Heart right ventricle (tissue), 16 donors: Measurements from ENCODE around the gene LINC00237. TPM values are rescaled to one million over a fixed set of nuclear protein-coding genes. Genes with fewer than 3 reads are reported as not detected.

Source experiments
- ATAC-seq, 8 donors: fragments of 200-7000 bp; cut with Tn5 transposase; one replicate each; pipeline ENCODE4 v1.9.1; 2020; ENCODE audit warnings: mild to moderate bottlenecking in 8 of 8, moderate library complexity in 8 of 8, moderate number of reproducible peaks in 1 of 8
- DNase-seq, 2 donors: peaks; one replicate each; pipeline ENCODE4 v3.0.0-alpha.2; 2020
- H3K27ac ChIP-seq, 10 donors: fragments of 200-600 bp; sonication (generic) in 2 of 10; one replicate each; pipeline versions ENCODE4 v1.5.0 to v1.8.0; 2020 to 2022; ENCODE audit warnings: mild to moderate bottlenecking in 3 of 10
- H3K27me3 ChIP-seq, 7 donors: fragments of 200-600 bp; one replicate each; pipeline ENCODE4 v1.8.0; 2021 to 2022; ENCODE audit warnings: mild to moderate bottlenecking in 2 of 7
- H3K36me3 ChIP-seq, 9 donors: fragments of 200-600 bp; sonication (generic) in 1 of 9; one replicate each; pipeline versions ENCODE4 v1.5.0 to v1.8.0; 2020 to 2022; ENCODE audit warnings: mild to moderate bottlenecking in 2 of 9
- H3K4me1 ChIP-seq, 9 donors: fragments of 200-600 bp; sonication (generic) in 1 of 9; one replicate each; pipeline versions ENCODE4 v1.5.0 to v1.8.0; 2020 to 2022; ENCODE audit warnings: mild to moderate bottlenecking in 4 of 9
- H3K4me3 ChIP-seq, 10 donors: fragments of 200-600 bp; sonication (generic) in 2 of 10; one replicate each; pipeline versions ENCODE4 v1.5.0 to v1.8.0; 2020 to 2022; ENCODE audit warnings: mild to moderate bottlenecking in 7 of 10, moderate library complexity in 2 of 10
- H3K9me3 ChIP-seq, 11 donors: fragments of 200-600 bp in 10 of 11; sonication (generic) in 2 of 11; one replicate each; pipeline versions ENCODE4 v1.5.0 to v1.8.0; 2013 to 2022; ENCODE audit warnings: mild to moderate bottlenecking in 2 of 11, control low read depth in 1 of 11, moderate library complexity in 1 of 11
- CTCF ChIP-seq, 9 donors: fragments of 200-600 bp; sonication (generic) in 2 of 9; IDR thresholded peaks; one replicate each; pipeline versions ENCODE4 v1.5.0 to v1.8.0; 2021 to 2022; ENCODE audit warnings: antibody characterized with exemption in 9 of 9, mild to moderate bottlenecking in 5 of 9, moderate library complexity in 1 of 9
- WGBS, 2 donors: extraction: QIAGEN DNeasy Blood & Tissue Kit; methylation state at CpG; one replicate each; pipeline ENCODE4 v1.1.7; 2013; ENCODE audit warnings: inconsistent platforms in 1 of 2; 5-methylcytosine and 5-hydroxymethylcytosine counted together
- intact Hi-C, 10 donors: fragments of 100-400 bp; cut with DNase I; formaldehyde crosslinking; loops; one replicate each; pipeline versions ENCODE4 v1.11.1 to v1.14.2; 2022
- long read RNA-seq, 3 donors: library from polyadenylated mRNA; unstranded; transcript quantifications; one replicate each; pipeline ENCODE4 v2.0.0, GENCODE V29; 2020 to 2021
- polyA plus RNA-seq, 2 donors: library from polyadenylated mRNA; stranded (reverse); fragments of 200-250 nt; gene quantifications; one replicate each; pipeline ENCODE4 v1.2.3, GENCODE V29; 2013
- total RNA-seq, 10 donors: library from RNA; stranded (reverse); fragmentation: NEBNext Ultra II Directional in 3 of 10; extraction: Animal tissue kit (Norgen Biotek cat#: 25700) in 3 of 10; gene quantifications; one replicate each; pipeline versions ENCODE4 v1.2.1 to v1.2.4, GENCODE V29; 2021 to 2023
- donor health status: Arrhythmogenic right ventricular cardiomyopathy.
- donor health status: ischemic (EF 13 %, LVEDD 7.1; RV severe dilation, severe dysfunction).
- donor health status: healthy with polysubstance abuse.
- donor health status: DM: no; HTN: yes; CAD: no.
- donor health status: DM: no; HTN: no; CAD: no.
- donor health status: ischemic (EF 25% LVEDD 6.9; RV normal size, moderate dysfunction).
- donor health status: ischemic (EF 25% LVEDD 5.7; RV mildly dilated, moderate dysfunction).
- donor health status: healthy.
- donor health status: DM: yes; HTN: yes; CAD: no.
- donor health status: Ischemic cardiomyopathy.
- donor health status: ischemic (EF 35%, LVEDD 5.7; RV mildly dilated, moderate dysfunction).
- donor health status: nonischemic (EF 11% LVEDD 7.7; RV severe dilation, severe dysfunction).
- donor health status: DM: yes; HTN: yes; CAD: no.
- donor health status: PGD.
- donor health status: ischemic (EF 29% LVEDD 5.4; RV normal size, mild dysfunction).
- donor health status: nonischemic (EF 23%, LVEDD 6.1; RV moderate dilation, normal function).

The LINC00237 gene
- not detected for total RNA-seq
- not detected for polyA plus RNA-seq
- long read RNA-seq, donor 1, result 0 reads
- long read RNA-seq, donor 2, result 0 reads
- long read RNA-seq, donor 3, result 0 reads

DNA sequence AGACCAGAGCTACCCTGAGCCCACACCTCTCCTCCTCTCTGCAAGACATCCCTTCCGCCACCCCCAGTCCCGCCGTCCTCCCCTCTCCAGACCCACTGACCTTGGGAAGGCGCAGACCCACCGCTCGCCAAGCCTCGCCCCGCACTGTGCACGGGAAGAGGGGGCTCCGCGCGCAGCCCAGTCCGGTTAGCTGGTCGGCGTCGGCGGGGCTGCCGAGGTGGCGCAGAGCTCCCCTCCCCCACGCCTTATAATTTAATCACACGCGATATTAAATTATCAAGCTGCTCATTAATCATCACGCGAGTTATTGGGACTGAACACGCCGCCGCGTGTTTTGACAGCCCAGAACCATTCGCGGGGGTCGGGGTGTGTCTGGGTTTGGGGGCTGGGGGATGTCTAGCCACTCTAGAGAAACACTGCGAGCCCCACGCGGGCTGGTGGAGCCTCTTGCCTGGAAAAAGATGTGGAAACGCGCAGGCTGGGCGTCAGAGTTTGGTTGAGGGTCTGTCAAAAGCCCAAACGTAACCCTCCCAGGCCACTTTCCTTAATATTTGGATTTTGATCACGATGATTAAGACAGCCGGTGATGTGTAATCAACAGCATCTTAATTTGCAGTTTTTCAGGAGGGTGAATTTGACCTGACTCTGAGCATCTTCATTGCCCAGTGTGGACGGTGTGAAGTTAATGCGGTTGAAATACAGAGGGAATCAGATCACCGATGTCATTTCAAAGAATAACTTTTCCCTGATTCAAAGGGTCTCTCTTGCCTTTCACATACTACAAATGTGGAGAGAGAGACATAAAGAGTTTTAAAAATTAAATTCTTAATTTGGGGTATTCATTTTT, at the start of gene LINC00237:
TSS of gene LINC00237 (minus strand) at position 188 of the 847 bp plus-strand sequence.
- H3K27ac ChIP-seq, result no peak within 1 kb of the TSS
- H3K9me3 ChIP-seq, result no peaks in the 10 kb centered on the region
- TF ChIP-seq CTCF (IDR thresholded peaks at IDR 0.05), result no peak
- H3K27me3 ChIP-seq, result peaks cover 37 to 98% (median 94%) of the 10 kb centered on the region in 7 donors
- ATAC-seq, result no peak
- H3K36me3 ChIP-seq, result no peaks in the 10 kb centered on the region
- intact Hi-C loops, result no loop called here
- 5% methylated on average over 43 of the region's 43 CpGs for WGBS, 2 donors
- DNase-seq, result no peak
- peaks cover 2 to 36% (median 31%) of the 10 kb centered on the region in 9 donors for H3K4me1 ChIP-seq
- peak within 1 kb of the TSS in 4 of 10 donors; percentile 3 to 18 (median 6) for H3K4me3 ChIP-seq

DNA sequence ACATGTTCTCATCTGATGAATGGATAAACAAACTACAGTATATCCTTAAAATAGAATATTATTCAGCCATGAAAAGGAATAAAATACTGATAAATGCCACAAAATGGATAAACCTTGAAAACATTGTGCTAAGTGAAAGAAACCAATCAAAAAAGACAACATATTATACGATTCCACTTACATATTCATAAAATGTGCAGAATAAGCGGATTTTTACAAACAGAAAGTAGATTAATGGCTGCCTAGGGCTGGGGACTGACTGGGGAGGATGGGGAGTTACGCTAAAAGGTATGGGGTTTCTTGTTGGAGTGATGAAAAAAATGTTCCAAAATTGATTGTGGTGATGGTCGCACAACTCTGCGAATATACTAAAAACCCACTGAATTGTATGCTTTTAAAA, 49.1 kb upstream of the LINC00237 start:
- Histone ChIP-seq H3K27me3 (no peaks in the 10 kb centered on the region), H3K4me3 (no peak overlapping the region), H3K4me1 (no peaks in the 10 kb centered on the region), H3K36me3 (peaks cover 0 to 16% (median 0%) of the 10 kb centered on the region in 9 donors), H3K9me3 (no peaks in the 10 kb centered on the region), H3K27ac (no peak overlapping the region)
- DNase-seq (no peak), ATAC-seq (no peak)
- 98 to 99% methylated on average over 5 of the region's 5 CpGs for WGBS, 2 donors
- no peak for TF ChIP-seq CTCF (IDR thresholded peaks at IDR 0.05)
- intact Hi-C loops, result no loop called here

GRCh38 chr20:21154692-21155091, 48.5 kb upstream of the LINC00237 start:
- no peak for TF ChIP-seq CTCF (IDR thresholded peaks at IDR 0.05)
- Histone ChIP-seq H3K4me1 (no peaks in the 10 kb centered on the region), H3K27me3 (no peaks in the 10 kb centered on the region), H3K27ac (no peak overlapping the region), H3K36me3 (peaks cover 0 to 19% (median 0%) of the 10 kb centered on the region in 9 donors), H3K4me3 (no peak overlapping the region), H3K9me3 (no peaks in the 10 kb centered on the region)
- ATAC-seq, result no peak
- intact Hi-C loops, result no loop called here
- no peak for DNase-seq
- 85 to 96% methylated on average over 2 of the region's 2 CpGs for WGBS, 2 donors

DNA sequence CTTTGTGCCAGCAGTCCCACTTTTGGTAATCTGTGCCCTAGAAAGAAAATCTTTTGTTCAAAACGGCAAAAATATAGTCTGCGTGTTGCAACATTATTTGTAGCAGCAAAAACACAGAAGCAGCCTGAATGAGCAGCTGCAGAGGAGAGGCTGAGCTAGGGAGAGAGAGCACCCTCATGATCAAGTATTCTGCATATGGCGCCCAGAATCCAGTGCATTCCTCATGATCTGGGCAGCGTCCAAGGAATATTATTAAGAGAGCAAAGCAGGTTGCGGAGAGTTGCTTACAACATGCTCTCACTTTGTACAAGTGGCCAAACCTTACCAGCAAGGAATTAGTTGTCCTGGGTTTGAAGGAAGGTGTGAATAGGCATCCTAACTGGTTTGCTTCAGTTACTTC, 45.6 kb upstream of the LINC00237 start:
- 93 to 94% methylated on average over 5 of the region's 5 CpGs for WGBS, 2 donors
- peak in 2 of 8 donors; percentile 28 to 47 for ATAC-seq
- Histone ChIP-seq H3K36me3 (peaks cover 0 to 29% (median 0%) of the 10 kb centered on the region in 9 donors), H3K9me3 (no peaks in the 10 kb centered on the region), H3K27ac (no peak overlapping the region), H3K4me3 (no peak overlapping the region), H3K4me1 (no peaks in the 10 kb centered on the region), H3K27me3 (no peaks in the 10 kb centered on the region)
- intact Hi-C loops, result no loop called here
- no peak for TF ChIP-seq CTCF (IDR thresholded peaks at IDR 0.05)
- DNase-seq, result no peak
